ENCODE data around the gene VEZT. TPM values are rescaled to one million over a fixed set of nuclear protein-coding genes. Genes with fewer than 3 reads are reported as not detected.

VEZT gene
- total and polyA plus RNA-seq, 10 of the 15 experiments (the other 5 are each of a cell fraction or from before 2014, with no cell fraction given) = 32.8 to 134 (median 66.2) TPM

- 96% methylated on average over 1 of the region's 1 CpG for WGBS (ENCODE audit: insufficient coverage, insufficient replicate concordance, low lambda C conversion rate, missing lambda C conversion rate)
- ChIA-PET CTCF (no interaction called here), POLR2A (no interaction called here), RAD21 (ENCODE audit: unreplicated experiment) (interaction anchor here (0.5 kb wide), 1 partner anchor 240 kb away, joined by 5 read pairs; no protein-coding TSS in a partner anchor), SMC1A (ENCODE audit: uncharacterized antibody, unreplicated experiment) (interaction anchor here (1.7 kb wide), 1 partner anchor 16 kb away, joined by 6 read pairs; no protein-coding TSS in a partner anchor)
- Histone ChIP-seq H3K36me3 (ENCODE audit: control insufficient read depth in 2 of 2, insufficient read depth in 2 of 2, low read length in 1 of 2) (peaks cover 0 to 4% of the 10 kb centered on the region in 2 experiments; a peak in 2 of 4 replicates), H2AFZ (ENCODE audit: control insufficient read depth, low read depth, low read length) (no peak overlapping the region), H3K27me3 (replicated peaks in 1 of 2; ENCODE audit: control insufficient read depth in 2 of 2, insufficient read depth in 2 of 2, low read length in 1 of 2) (no peaks in the 10 kb centered on the region), H3K4me1 (ENCODE audit: control insufficient read depth, insufficient read depth, low read length) (no peaks in the 10 kb centered on the region), H3K9ac (ENCODE audit: control insufficient read depth, insufficient read depth, low read length) (no peak overlapping the region), H3K27ac (ENCODE audit: control insufficient read depth, insufficient read depth) (no peak overlapping the region), H3K79me2 (ENCODE audit: control insufficient read depth, insufficient read depth, low read length) (peaks cover 17% of the 10 kb centered on the region), H3K4me2 (ENCODE audit: control insufficient read depth, insufficient read depth) (no peak overlapping the region), H4K20me1 (ENCODE audit: control insufficient read depth, insufficient read depth) (no peaks in the 10 kb centered on the region), H3K4me3 (no peak overlapping the region), H3K9me3 (replicated peaks; ENCODE audit: control insufficient read depth, insufficient read depth, low read length) (no peaks in the 10 kb centered on the region)
- TF ChIP-seq TBL1XR1 (IDR thresholded peaks at IDR 0.05; ENCODE audit: low read depth, low read length) (no peak), SIX5 (IDR thresholded peaks at IDR 0.05; ENCODE audit: low read depth, low read length, severe bottlenecking) (no peak), NBN (IDR thresholded peaks at IDR 0.05) (no peak), ASH2L (IDR thresholded peaks at IDR 0.05; ENCODE audit: borderline replicate concordance, low read depth) (no peak), CHD2 (IDR thresholded peaks at IDR 0.05; ENCODE audit: borderline replicate concordance, low read depth, low read length) (no peak), SMC3 (IDR thresholded peaks at IDR 0.05; ENCODE audit: borderline replicate concordance, low read length) (no peak), ZBTB40 (IDR thresholded peaks at IDR 0.05; ENCODE audit: borderline replicate concordance) (no peak), RAD21 (IDR thresholded peaks at IDR 0.05; ENCODE audit: insufficient read depth, low read depth, low read length) (no peak), KDM1A (IDR thresholded peaks at IDR 0.05; ENCODE audit: borderline replicate concordance) (no peak), CREB1 (IDR thresholded peaks at IDR 0.05; ENCODE audit: low read depth) (no peak), TAF1 (IDR thresholded peaks at IDR 0.05; ENCODE audit: borderline replicate concordance, low read depth, low read length) (no peak), STAT1 (conservative IDR thresholded peaks at IDR 0.05) (no peak), RCOR1 (conservative IDR thresholded peaks at IDR 0.05; ENCODE audit: low read depth, low read length) (no peak), MEF2A (IDR thresholded peaks at IDR 0.05; ENCODE audit: insufficient read depth, low read depth, low read length) (no peak), IKZF1 (conservative IDR thresholded peaks at IDR 0.05) (no peak), ZNF384 (IDR thresholded peaks at IDR 0.05; ENCODE audit: borderline replicate concordance, low read depth, low read length) (no peak), MTA3 (IDR thresholded peaks at IDR 0.05; ENCODE audit: borderline replicate concordance, low read length) (no peak)
- BruUV-seq (replicated peaks) = no TSS peak
- no peak for FAIRE-seq
- ATAC-seq = no peak
- intact Hi-C loops (cut with micrococcal nuclease; ENCODE audit: unreplicated experiment) (no loop called here), in situ Hi-C loops (cut with MboI) (no loop called here)
- no peak for DNase-seq (ENCODE audit: low read depth, low spot score)
Observed at GRCh38 chr12:95248095-95248494, 30.5 kb downstream of the VEZT start.
